Bronchial epithelial cell (primary cell): ENCODE measurements around the gene SLC16A11. TPM values are rescaled to one million over a fixed set of nuclear protein-coding genes. Genes with fewer than 3 reads are reported as not detected.

ENCODE experiments used
- DNase-seq: peaks from one replicate; pipeline ENCODE4 v3.0.0-alpha.2; 2010; ENCODE audit warnings: low read depth
- FAIRE-seq: peaks from 2 replicates; lab custom pipeline; 2011; peaks lifted over from hg19 to GRCh38; lab: Jason Lieb, UNC
- H3K27me3 ChIP-seq: 2 replicates; pipeline ENCODE4 v1.5.1; 2011; ENCODE audit warnings: low read length; ENCODE audit not compliant: control insufficient read depth, insufficient read depth
- H3K36me3 ChIP-seq: 2 replicates; pipeline ENCODE4 v1.5.1; 2011; ENCODE audit warnings: low read length; ENCODE audit not compliant: control insufficient read depth, insufficient read depth
- H3K4me3 ChIP-seq: 2 replicates; pipeline ENCODE4 v1.5.1; 2011; ENCODE audit warnings: mild to moderate bottlenecking, low read depth, low read length, control low read depth
- CTCF ChIP-seq: IDR thresholded peaks from 2 replicates; pipeline ENCODE4 v1.5.1; 2011; ENCODE audit warnings: mild to moderate bottlenecking, moderate library complexity, low read length, control low read depth, inconsistent platforms; ENCODE audit not compliant: insufficient read depth, severe bottlenecking
- total RNA-seq: library from RNA; depleted of rRNA; stranded (reverse); fragments of >200 nt; gene quantifications from 2 replicates; pipeline ENCODE4 v1.2.1, GENCODE V29; 2014

Gene SLC16A11
- total RNA-seq, 1 donor from 2014 or later, result not detected

- no peak for TF ChIP-seq CTCF
- no peaks in the 10 kb centered on the region for H3K36me3 ChIP-seq
- DNase-seq (no peak), FAIRE-seq (no peak)
- H3K27me3 ChIP-seq, result no peaks in the 10 kb centered on the region
- no peak overlapping the region for H3K4me3 ChIP-seq
Observed at GRCh38 chr17:7029659-7030058, 14.2 kb downstream of the SLC16A11 start.

- no peaks in the 10 kb centered on the region for H3K27me3 ChIP-seq
- TF ChIP-seq CTCF, result no peak
- H3K36me3 ChIP-seq, result no peaks in the 10 kb centered on the region
- no peak overlapping the region for H3K4me3 ChIP-seq
- DNase-seq (no peak), FAIRE-seq (no peak)
Observed at GRCh38 chr17:7029096-7029495, 14.8 kb downstream of the SLC16A11 start.

GRCh38 chr17:7027335-7027734 is 16.6 kb downstream of the SLC16A11 start:
- H3K4me3 ChIP-seq, result no peak overlapping the region
- no peak for DNase-seq
- H3K27me3 ChIP-seq, result peaks cover 4% of the 10 kb centered on the region
- H3K36me3 ChIP-seq, result no peaks in the 10 kb centered on the region
- no peak for FAIRE-seq
- no peak for TF ChIP-seq CTCF

- no peak for DNase-seq
- no peak for TF ChIP-seq CTCF
- Histone ChIP-seq H3K27me3 (peaks cover 5% of the 10 kb centered on the region), H3K36me3 (no peaks in the 10 kb centered on the region), H3K4me3 (no peak overlapping the region)
- FAIRE-seq, result no peak
Observed at GRCh38 chr17:7026471-7027115, 17.3 kb downstream of the SLC16A11 start.

GRCh38 chr17:7025245-7025644 is 18.6 kb downstream of the SLC16A11 start:
- Histone ChIP-seq H3K4me3 (no peak overlapping the region), H3K27me3 (peaks cover 5% of the 10 kb centered on the region), H3K36me3 (no peaks in the 10 kb centered on the region)
- no peak for TF ChIP-seq CTCF
- FAIRE-seq (no peak), DNase-seq (no peak)

GRCh38 chr17:7024402-7024785 is 19.5 kb downstream of the SLC16A11 start:
- H3K27me3 ChIP-seq, result peaks cover 5% of the 10 kb centered on the region
- no peak for TF ChIP-seq CTCF
- H3K36me3 ChIP-seq, result no peaks in the 10 kb centered on the region
- DNase-seq, result no peak
- FAIRE-seq, result no peak
- H3K4me3 ChIP-seq, result no peak overlapping the region
